Measurements from ENCODE around the gene NHP2.

GRCh38 chr5:178176791-178177190, 23.1 kb upstream of the NHP2 start:
- TF ChIP-seq CTCF (IDR thresholded peaks at IDR 0.05; ENCODE audit: insufficient read depth, low read depth, low read length) (no peak), EZH2 (IDR thresholded peaks at IDR 0.05; ENCODE audit: insufficient read depth, low read length) (no peak)
